HEK293 (cell line): Measurements from ENCODE around the gene BSCL2.

Experiments
- GLIS1 ChIP-seq: fragments of 450-650 bp; formaldehyde crosslinking; IDR thresholded peaks from 2 replicates; pipeline ENCODE4 v1.5.1; 2016; ENCODE audit warnings: missing biosample characterization, missing genetic modification characterization
- GLIS2 ChIP-seq: fragments of 450-650 bp; formaldehyde crosslinking; IDR thresholded peaks from 2 replicates; pipeline ENCODE4 v1.5.1; 2016; ENCODE audit warnings: missing biosample characterization, missing genetic modification characterization
- HIC1 ChIP-seq: fragments of 450-650 bp; formaldehyde crosslinking; IDR thresholded peaks from 2 replicates; pipeline ENCODE4 v1.5.1; 2016; ENCODE audit warnings: missing biosample characterization, missing genetic modification characterization
- PRDM10 ChIP-seq: fragments of 450-650 bp; formaldehyde crosslinking; IDR thresholded peaks from 2 replicates; pipeline ENCODE4 v1.5.1; 2016; ENCODE audit warnings: missing biosample characterization, missing genetic modification characterization
- PRDM6 ChIP-seq: fragments of 450-650 bp; formaldehyde crosslinking; IDR thresholded peaks from 2 replicates; pipeline ENCODE4 v1.5.1; 2017; ENCODE audit warnings: missing biosample characterization, missing genetic modification characterization
- TRIM28 ChIP-seq: IDR thresholded peaks from 2 replicates; pipeline ENCODE4 v1.6.1; 2011; ENCODE audit warnings: low read length, control low read depth, borderline replicate concordance
- ZBTB1 ChIP-seq: fragments of 450-650 bp; formaldehyde crosslinking; IDR thresholded peaks from 2 replicates; pipeline ENCODE4 v1.5.1; 2016; ENCODE audit warnings: missing biosample characterization, missing genetic modification characterization
- ZBTB10 ChIP-seq: fragments of 450-650 bp; formaldehyde crosslinking; IDR thresholded peaks from 2 replicates; pipeline ENCODE4 v1.5.1; 2016; ENCODE audit warnings: missing biosample characterization, missing genetic modification characterization
- ZBTB49 ChIP-seq: fragments of 450-650 bp; formaldehyde crosslinking; IDR thresholded peaks from 2 replicates; pipeline ENCODE4 v1.5.1; 2016; ENCODE audit warnings: missing biosample characterization, missing genetic modification characterization, low read depth
- ZFP69B ChIP-seq: fragments of 450-650 bp; formaldehyde crosslinking; IDR thresholded peaks from 2 replicates; pipeline ENCODE4 v1.5.1; 2016; ENCODE audit warnings: missing biosample characterization, missing genetic modification characterization
- ZNF2 ChIP-seq: fragments of 450-650 bp; formaldehyde crosslinking; IDR thresholded peaks from 2 replicates; pipeline ENCODE4 v1.5.1; 2016; ENCODE audit warnings: missing biosample characterization, missing genetic modification characterization
- ZNF335 ChIP-seq: fragments of 450-650 bp; formaldehyde crosslinking; conservative IDR thresholded peaks from 2 replicates; pipeline ENCODE4 v1.5.1; 2016; ENCODE audit warnings: missing biosample characterization, missing genetic modification characterization
- ZNF37A ChIP-seq: fragments of 450-650 bp; IDR thresholded peaks from 2 replicates; pipeline ENCODE4 v1.5.1; 2018; ENCODE audit warnings: missing biosample characterization, missing genetic modification characterization
- ZSCAN30 ChIP-seq: fragments of 450-650 bp; IDR thresholded peaks from 2 replicates; pipeline ENCODE4 v1.5.1; 2018; ENCODE audit warnings: missing biosample characterization, mild to moderate bottlenecking, missing genetic modification characterization, moderate library complexity

The BSCL2 gene

GRCh38 chr11:62705880-62706849 is 1.1 kb downstream of the BSCL2 start (continued):
- TF ChIP-seq HIC1 (tag by site-specific recombination) (peak; percentile 87), ZNF2 (peak; percentile 59), TRIM28 (peak; percentile 41; the same call in 1 of the 2 replicates), ZBTB49 (tag by site-specific recombination) (no peak), GLIS1 (tag by site-specific recombination) (peak; percentile 55), ZNF335 (tag by site-specific recombination) (no peak; the same call in 1 of the 2 replicates), ZNF37A (tag by site-specific recombination) (no peak), ZFP69B (tag by site-specific recombination) (no peak), ZBTB10 (no peak), ZBTB1 (tag by site-specific recombination) (no peak), PRDM10 (tag by site-specific recombination) (peak; percentile 26; the same call in 1 of the 2 replicates), GLIS2 (tag by site-specific recombination) (peak; percentile 51), PRDM6 (no peak), ZSCAN30 (tag by site-specific recombination) (no peak)
